Middle frontal gyrus (tissue), 1 donor: ENCODE measurements around the gene TULP4.
"Not testable (repeated sequence)": the region's sequence is repeated elsewhere in the genome, so short reads cannot be mapped to it uniquely, and the experiment has no call there.

Experiments used
- DNase-seq: peaks from one replicate; pipeline ENCODE4 v3.0.0-alpha.2; 2015; ENCODE audit warnings: low spot score; ENCODE audit errors: extremely low spot score

TULP4 gene

GRCh38 chr6:158387578-158387977, 75.3 kb downstream of the TULP4 start:
- DNase-seq = no peak

- no peak for DNase-seq
Observed at GRCh38 chr6:158388727-158389126, 76.5 kb downstream of the TULP4 start.

GRCh38 chr6:158389193-158389919, 77.1 kb downstream of the TULP4 start:
- DNase-seq = no peak

- DNase-seq = no peak
Observed at GRCh38 chr6:158391276-158391675, 79.0 kb downstream of the TULP4 start.

GRCh38 chr6:158391977-158392376, 79.7 kb downstream of the TULP4 start:
- not testable (repeated sequence) for DNase-seq

GRCh38 chr6:158396136-158396535, 83.9 kb downstream of the TULP4 start:
- no peak for DNase-seq

- no peak for DNase-seq
Observed at GRCh38 chr6:158397578-158397977, 85.3 kb downstream of the TULP4 start.

- no peak for DNase-seq
Observed at GRCh38 chr6:158398252-158399024, 86.2 kb downstream of the TULP4 start.

GRCh38 chr6:158399040-158399700, 86.9 kb downstream of the TULP4 start:
- DNase-seq = no peak

- DNase-seq = no peak
Observed at GRCh38 chr6:158402184-158402583, 89.9 kb downstream of the TULP4 start.

- DNase-seq = not testable (repeated sequence)
Observed at GRCh38 chr6:158405321-158405831, 93.1 kb downstream of the TULP4 start.

GRCh38 chr6:158405933-158406332, 93.7 kb downstream of the TULP4 start:
- no peak for DNase-seq

GRCh38 chr6:158406736-158407135, 94.5 kb downstream of the TULP4 start:
- no peak for DNase-seq

- DNase-seq = no peak
Observed at GRCh38 chr6:158408013-158408412, 95.7 kb downstream of the TULP4 start.

- DNase-seq = peak; percentile 24
Observed at GRCh38 chr6:158408552-158409130, 96.4 kb downstream of the TULP4 start.

GRCh38 chr6:158409451-158409850, 97.2 kb downstream of the TULP4 start:
- DNase-seq = no peak

GRCh38 chr6:158410784-158411183, 98.5 kb downstream of the TULP4 start:
- no peak for DNase-seq

- no peak for DNase-seq
Observed at GRCh38 chr6:158411998-158412397, 99.7 kb downstream of the TULP4 start.

- no peak for DNase-seq
Observed at GRCh38 chr6:158413028-158413427, 100.8 kb downstream of the TULP4 start.

- no peak for DNase-seq
Observed at GRCh38 chr6:158413814-158414565, 101.7 kb downstream of the TULP4 start.

- no peak for DNase-seq
Observed at GRCh38 chr6:158414851-158415262, 102.6 kb downstream of the TULP4 start.
